Activated CD4-positive, alpha-beta memory T cell treated with anti-CD3 and anti-CD28 coated beads for 36 hours (primary cell): ENCODE data around the gene RWDD4. TPM values are rescaled to one million over a fixed set of nuclear protein-coding genes. Genes with fewer than 3 reads are reported as not detected.

ENCODE experiments used
- CTCF ChIA-PET: fragments of 350-600 bp; sonication (Branson Sonifier 250); formaldehyde crosslinking; loops from one replicate; lab custom pipeline; 2021; ENCODE audit warnings: antibody characterized with exemption, inconsistent platforms; lab: Charles Lee
- POLR2A ChIA-PET: fragments of 350-600 bp; sonication (Branson Sonifier 250); formaldehyde crosslinking; loops from one replicate; lab custom pipeline; 2021; ENCODE audit warnings: antibody characterized with exemption; lab: Charles Lee
- DNase-seq: peaks from one replicate; pipeline ENCODE4 v3.0.0-alpha.2; 2020
- H3K27ac Mint-ChIP-seq: one replicate; pipeline ENCODE4 v1.8.0; 2021; ENCODE audit warnings: mixed read lengths
- H3K27me3 Mint-ChIP-seq: one replicate; pipeline ENCODE4 v1.8.0; 2021; ENCODE audit warnings: mixed read lengths
- H3K36me3 Mint-ChIP-seq: one replicate; pipeline ENCODE4 v1.8.0; 2021; ENCODE audit warnings: mixed read lengths
- H3K4me1 Mint-ChIP-seq: one replicate; pipeline ENCODE4 v1.8.0; 2021; ENCODE audit warnings: low read depth, mixed read lengths
- H3K4me3 Mint-ChIP-seq: one replicate; pipeline ENCODE4 v1.8.0; 2021; ENCODE audit warnings: mild to moderate bottlenecking, mixed read lengths
- H3K9me3 Mint-ChIP-seq: one replicate; pipeline ENCODE4 v1.8.0; 2021; ENCODE audit warnings: mixed read lengths
- intact Hi-C: fragments of 100-400 bp; cut with micrococcal nuclease; formaldehyde crosslinking; loops from one replicate; pipeline ENCODE4 v1.15.1; 2023
- total RNA-seq, 2 experiments: library from RNA; stranded (reverse); gene quantifications; one replicate each; pipeline ENCODE4 v1.2.3, GENCODE V29; 2021

The RWDD4 gene
- total RNA-seq, 2 experiments from 2014 or later, result 19.4 to 19.8 TPM

DNA sequence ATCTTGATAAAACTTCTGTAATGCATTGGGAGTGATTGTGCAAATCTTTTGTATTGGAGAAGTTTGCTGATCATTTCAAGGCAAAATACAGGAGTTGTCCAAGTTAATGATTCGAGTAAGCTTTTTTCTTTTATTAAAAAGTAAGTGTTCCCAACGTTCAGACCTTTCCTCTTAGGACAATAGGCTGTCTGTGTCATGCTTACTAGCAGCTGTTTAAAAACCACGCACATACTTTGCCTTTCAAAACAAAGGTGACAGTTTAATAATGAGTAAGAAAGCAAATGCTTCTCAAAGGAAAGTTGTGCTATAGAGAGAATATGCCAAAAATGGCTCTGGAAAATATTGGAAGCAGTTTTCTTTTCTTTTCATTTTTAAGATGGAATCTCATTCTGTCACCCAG, 11.3 kb upstream of the RWDD4 start:
- DNase-seq, result no peak
- peaks cover 24% of the 10 kb centered on the region for H3K36me3 Mint-ChIP-seq
- no peaks in the 10 kb centered on the region for H3K9me3 Mint-ChIP-seq
- CTCF ChIA-PET, result no interaction called here
- H3K27ac Mint-ChIP-seq, result no peak overlapping the region
- POLR2A ChIA-PET, result no interaction called here
- H3K4me1 Mint-ChIP-seq, result peaks cover 3% of the 10 kb centered on the region
- intact Hi-C loops, result no loop called here
- no peak overlapping the region for H3K4me3 Mint-ChIP-seq
- no peaks in the 10 kb centered on the region for H3K27me3 Mint-ChIP-seq

- Mint-ChIP-seq H3K36me3 (peaks cover 26% of the 10 kb centered on the region), H3K27ac (no peak overlapping the region), H3K9me3 (no peaks in the 10 kb centered on the region), H3K4me3 (no peak overlapping the region), H3K27me3 (no peaks in the 10 kb centered on the region), H3K4me1 (peaks cover 8% of the 10 kb centered on the region)
- intact Hi-C loops, result no loop called here
- POLR2A ChIA-PET, result no interaction called here
- no peak for DNase-seq
- CTCF ChIA-PET, result no interaction called here
Measured at GRCh38 chr4:183666088-183666487, 7.1 kb upstream of the RWDD4 start.

GRCh38 chr4:183659872-183660242, 872 bp upstream of the RWDD4 start:
- ChIA-PET POLR2A (interaction anchor here (0.7 to 1.1 kb wide), 3 partner anchors 155 to 216 kb away, joined by 3 to 6 read pairs (median 3); partner anchors contain the start of genes CDKN2AIP and ING2), CTCF (interaction anchor here (0.9 to 1.4 kb wide), 3 partner anchors 13 to 190 kb away, joined by 3 to 5 read pairs (median 3); no protein-coding TSS in a partner anchor)
- no peaks in the 10 kb centered on the region for H3K27me3 Mint-ChIP-seq
- no peaks in the 10 kb centered on the region for H3K9me3 Mint-ChIP-seq
- H3K4me3 Mint-ChIP-seq, result peak overlapping the region; percentile 85
- peak overlapping the region; percentile 80 for H3K27ac Mint-ChIP-seq
- DNase-seq, result no peak
- peaks cover 35% of the 10 kb centered on the region for H3K4me1 Mint-ChIP-seq
- intact Hi-C loops, result loop anchor here (1.0 to 2.0 kb wide), 6 partner anchors 63 to 742 kb away; partner anchors contain the start of gene CDKN2AIP
- peaks cover 10% of the 10 kb centered on the region for H3K36me3 Mint-ChIP-seq

GRCh38 chr4:183658362-183659028, 490 bp downstream of the RWDD4 start:
- no peaks in the 10 kb centered on the region for H3K27me3 Mint-ChIP-seq
- H3K36me3 Mint-ChIP-seq, result peaks cover 10% of the 10 kb centered on the region
- H3K4me3 Mint-ChIP-seq, result peak overlapping the region; percentile 85
- ChIA-PET POLR2A (interaction anchor here (1.1 kb wide), 2 partner anchors 154 to 215 kb away, joined by 3 to 6 read pairs; partner anchors contain the start of genes CDKN2AIP and ING2), CTCF (interaction anchor here (1.4 kb wide), 1 partner anchor 189 kb away, joined by 5 read pairs; no protein-coding TSS in a partner anchor)
- peak; percentile 22 for DNase-seq
- peaks cover 31% of the 10 kb centered on the region for H3K4me1 Mint-ChIP-seq
- H3K27ac Mint-ChIP-seq, result peak overlapping the region; percentile 62
- intact Hi-C loops, result loop anchor here (1.0 to 2.0 kb wide), 5 partner anchors 64 to 740 kb away; partner anchors contain the start of gene CDKN2AIP
- no peaks in the 10 kb centered on the region for H3K9me3 Mint-ChIP-seq

DNA sequence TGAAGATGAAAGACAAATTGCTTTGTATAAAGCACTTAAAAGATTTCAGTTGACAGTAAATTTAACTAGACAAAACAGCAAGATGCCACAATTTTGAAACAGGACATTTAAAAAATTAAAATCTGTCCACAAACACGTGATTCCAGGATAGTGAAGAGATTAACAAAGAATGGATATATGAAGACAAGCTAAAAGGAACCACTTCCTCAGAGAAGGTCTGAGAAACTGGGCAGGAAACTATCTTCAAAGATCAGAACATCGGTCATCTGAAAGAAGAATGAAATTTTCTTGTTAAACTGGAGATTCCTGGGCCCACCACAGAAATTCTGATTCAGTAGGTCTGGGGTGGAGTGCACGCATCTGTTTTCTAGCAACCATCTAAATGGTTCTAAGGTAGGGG, 1.4 kb downstream of the RWDD4 start:
- H3K27ac Mint-ChIP-seq, result no peak overlapping the region
- H3K9me3 Mint-ChIP-seq, result no peaks in the 10 kb centered on the region
- peak overlapping the region; percentile 85 for H3K4me3 Mint-ChIP-seq
- no peak for DNase-seq
- ChIA-PET POLR2A (no interaction called here), CTCF (no interaction called here)
- H3K4me1 Mint-ChIP-seq, result peaks cover 31% of the 10 kb centered on the region
- intact Hi-C loops, result no loop called here
- no peaks in the 10 kb centered on the region for H3K27me3 Mint-ChIP-seq
- peaks cover 17% of the 10 kb centered on the region for H3K36me3 Mint-ChIP-seq

- ChIA-PET CTCF (no interaction called here), POLR2A (interaction anchor here (0.6 kb wide), 1 partner anchor 1058 kb away, joined by 5 read pairs; no protein-coding TSS in a partner anchor)
- H3K4me1 Mint-ChIP-seq, result peaks cover 3% of the 10 kb centered on the region
- H3K27ac Mint-ChIP-seq, result no peak overlapping the region
- no peak overlapping the region for H3K4me3 Mint-ChIP-seq
- no peaks in the 10 kb centered on the region for H3K9me3 Mint-ChIP-seq
- H3K36me3 Mint-ChIP-seq, result peaks cover 23% of the 10 kb centered on the region
- intact Hi-C loops, result no loop called here
- no peak for DNase-seq
- H3K27me3 Mint-ChIP-seq, result no peaks in the 10 kb centered on the region
Measured at GRCh38 chr4:183645326-183645725, 13.7 kb downstream of the RWDD4 start.

DNA sequence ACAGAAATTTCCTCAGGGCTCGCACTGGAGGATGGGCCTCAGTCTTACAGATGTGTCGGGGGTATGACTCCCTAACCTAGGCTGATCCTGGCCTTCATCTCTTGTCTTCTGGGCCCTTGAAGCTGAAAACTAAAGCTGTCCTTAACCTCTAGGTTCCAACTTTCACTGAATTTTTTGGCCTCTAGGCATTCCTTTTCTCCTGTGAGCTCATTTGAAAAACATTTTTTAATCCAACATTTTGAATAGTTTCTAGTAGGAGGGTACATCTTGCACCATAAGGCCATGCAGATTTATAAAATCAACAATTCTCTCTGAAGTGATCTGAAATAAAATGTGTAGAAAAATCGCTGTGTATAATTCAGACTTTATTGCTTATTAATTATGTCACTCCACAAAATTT, 19.7 kb downstream of the RWDD4 start:
- POLR2A ChIA-PET, result no interaction called here

DNA sequence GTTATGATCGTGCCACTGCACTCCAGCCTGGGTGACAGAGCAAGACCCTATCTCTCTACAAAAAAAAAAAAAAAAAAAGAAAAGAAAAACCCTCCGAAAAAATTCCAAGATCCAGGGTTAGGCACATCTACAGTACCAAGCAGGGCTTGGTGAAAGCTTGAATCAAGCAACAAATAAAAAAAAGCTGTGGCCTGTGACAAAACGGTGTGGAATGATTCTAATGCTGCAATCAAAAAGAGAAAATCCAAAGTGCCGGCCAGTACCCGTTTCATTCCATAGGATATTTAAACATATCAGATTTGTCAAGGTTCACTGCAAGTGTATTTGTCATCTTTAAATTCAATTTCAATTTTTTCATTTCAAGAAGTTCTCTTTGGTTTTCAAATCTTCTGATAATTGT, 20.5 kb downstream of the RWDD4 start:
- Mint-ChIP-seq H3K9me3 (no peaks in the 10 kb centered on the region), H3K36me3 (peaks cover 9% of the 10 kb centered on the region), H3K4me1 (peaks cover 16% of the 10 kb centered on the region), H3K27me3 (peaks cover 4% of the 10 kb centered on the region), H3K4me3 (no peak overlapping the region), H3K27ac (no peak overlapping the region)
- CTCF ChIA-PET, result no interaction called here
- DNase-seq, result no peak
- intact Hi-C loops, result no loop called here
- POLR2A ChIA-PET, result no interaction called here

More for the DNA sequence above, 19.7 kb downstream of the RWDD4 start:
- Mint-ChIP-seq H3K4me3 (no peak overlapping the region), H3K27ac (no peak overlapping the region), H3K27me3 (peaks cover 4% of the 10 kb centered on the region), H3K4me1 (peaks cover 13% of the 10 kb centered on the region), H3K36me3 (peaks cover 12% of the 10 kb centered on the region), H3K9me3 (no peaks in the 10 kb centered on the region)
- intact Hi-C loops, result no loop called here
- CTCF ChIA-PET, result no interaction called here
- no peak for DNase-seq

DNA sequence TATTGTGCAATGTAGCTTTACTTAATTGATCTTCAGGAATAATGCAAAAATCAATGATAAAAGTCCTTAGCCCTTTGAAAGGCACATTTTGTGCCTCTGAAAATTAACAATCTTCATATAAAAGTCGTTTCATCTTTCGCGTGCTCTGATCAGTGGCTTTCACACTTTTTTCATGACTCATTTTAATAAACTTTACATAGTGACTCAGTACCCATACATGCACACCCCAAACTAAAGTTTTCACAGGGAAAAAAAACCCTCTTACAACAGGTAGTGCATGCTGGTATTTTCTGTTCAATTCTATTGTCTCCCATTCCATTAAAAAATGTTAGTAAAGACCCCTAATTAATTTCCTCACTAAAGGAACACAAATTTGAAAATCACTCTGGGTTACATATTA, 21.5 kb downstream of the RWDD4 start:
- ChIA-PET CTCF (no interaction called here), POLR2A (interaction anchor here (1.4 kb wide), 1 partner anchor 54 kb away, joined by 3 read pairs; no protein-coding TSS in a partner anchor)
- H3K27me3 Mint-ChIP-seq, result peaks cover 6% of the 10 kb centered on the region
- H3K4me3 Mint-ChIP-seq, result no peak overlapping the region
- intact Hi-C loops, result loop anchor here (1.0 kb wide), 1 partner anchor 192 kb away; no protein-coding TSS in a partner anchor
- H3K9me3 Mint-ChIP-seq, result no peaks in the 10 kb centered on the region
- no peak for DNase-seq
- no peak overlapping the region for H3K27ac Mint-ChIP-seq
- peaks cover 8% of the 10 kb centered on the region for H3K36me3 Mint-ChIP-seq
- peaks cover 18% of the 10 kb centered on the region for H3K4me1 Mint-ChIP-seq

GRCh38 chr4:183636923-183637322, 22.1 kb downstream of the RWDD4 start:
- peaks cover 6% of the 10 kb centered on the region for H3K36me3 Mint-ChIP-seq
- peaks cover 18% of the 10 kb centered on the region for H3K4me1 Mint-ChIP-seq
- H3K9me3 Mint-ChIP-seq, result no peaks in the 10 kb centered on the region
- no peak overlapping the region for H3K27ac Mint-ChIP-seq
- POLR2A ChIA-PET, result interaction anchor here (1.4 kb wide), 1 partner anchor 55 kb away, joined by 3 read pairs; no protein-coding TSS in a partner anchor
- no peak overlapping the region for H3K4me3 Mint-ChIP-seq
- peaks cover 6% of the 10 kb centered on the region for H3K27me3 Mint-ChIP-seq
- CTCF ChIA-PET, result no interaction called here
- intact Hi-C loops, result loop anchor here (1.0 kb wide), 1 partner anchor 192 kb away; no protein-coding TSS in a partner anchor
- DNase-seq, result no peak

GRCh38 chr4:183636503-183636902, 22.5 kb downstream of the RWDD4 start:
- ChIA-PET POLR2A (interaction anchor here (1.4 kb wide), 1 partner anchor 55 kb away, joined by 3 read pairs; no protein-coding TSS in a partner anchor), CTCF (no interaction called here)
- Mint-ChIP-seq H3K27me3 (peaks cover 6% of the 10 kb centered on the region), H3K4me1 (peaks cover 18% of the 10 kb centered on the region), H3K36me3 (peaks cover 5% of the 10 kb centered on the region), H3K4me3 (no peak overlapping the region), H3K27ac (no peak overlapping the region), H3K9me3 (no peaks in the 10 kb centered on the region)
- no peak for DNase-seq
- intact Hi-C loops, result no loop called here

DNA sequence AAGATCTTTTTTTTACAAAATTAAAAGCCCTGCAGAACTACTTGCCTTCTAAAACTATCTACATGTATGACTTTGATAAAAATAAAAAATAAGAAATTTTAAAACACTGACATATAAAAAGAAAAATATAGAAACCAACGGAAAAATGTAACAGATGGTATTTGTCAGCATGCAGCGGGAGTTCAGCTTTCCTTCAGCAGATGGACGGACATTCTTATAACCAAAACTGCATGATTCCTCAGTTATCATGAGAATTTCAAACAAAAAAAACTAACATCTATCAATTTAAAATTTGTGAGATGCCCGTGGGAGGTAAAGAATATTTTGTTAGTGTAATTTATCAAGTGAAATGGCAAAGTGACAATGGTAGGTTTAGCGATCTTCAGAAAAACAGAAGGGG, 23.2 kb downstream of the RWDD4 start:
- Mint-ChIP-seq H3K4me3 (no peak overlapping the region), H3K27ac (no peak overlapping the region), H3K9me3 (no peaks in the 10 kb centered on the region), H3K36me3 (peaks cover 2% of the 10 kb centered on the region), H3K27me3 (peaks cover 6% of the 10 kb centered on the region), H3K4me1 (peaks cover 15% of the 10 kb centered on the region)
- no peak for DNase-seq
- ChIA-PET POLR2A (no interaction called here), CTCF (interaction anchor here (0.5 kb wide), 1 partner anchor 72 kb away, joined by 3 read pairs; no protein-coding TSS in a partner anchor)
- intact Hi-C loops, result no loop called here
